WERI-Rb-1 (cell line): ENCODE data around the gene RAD51B.
"Not testable (repeated sequence)": the region's sequence is repeated elsewhere in the genome, so short reads cannot be mapped to it uniquely, and the experiment has no call there.

Experiments used
- DNase-seq: peaks from one replicate; pipeline ENCODE4 v3.0.0-alpha.2; 2020
- H3K27ac ChIP-seq: fragments of 250-450 bp; sonication (Bioruptor Pico); 2 replicates; pipeline ENCODE4 v1.5.1; 2020; ENCODE audit warnings: mild to moderate bottlenecking, moderate library complexity
- H3K27me3 ChIP-seq: fragments of 250-450 bp; sonication (Bioruptor Pico); 2 replicates; pipeline ENCODE4 v1.5.1; 2021; ENCODE audit warnings: mild to moderate bottlenecking, low read depth, moderate library complexity; ENCODE audit not compliant: insufficient read depth, severe bottlenecking
- H3K36me3 ChIP-seq: fragments of 250-450 bp; sonication (Bioruptor Pico); 2 replicates; pipeline ENCODE4 v1.5.1; 2020; ENCODE audit warnings: mild to moderate bottlenecking, moderate library complexity
- H3K4me3 ChIP-seq: 2 replicates; pipeline ENCODE4 v1.5.1; 2011; ENCODE audit warnings: low read depth, mild to moderate bottlenecking, control low read depth, low read length
- H3K9me3 ChIP-seq: fragments of 250-450 bp; sonication (Bioruptor Pico); 2 replicates; pipeline ENCODE4 v1.5.1; 2021; ENCODE audit warnings: mild to moderate bottlenecking, moderate library complexity; ENCODE audit not compliant: severe bottlenecking
- TF ChIP-seq, protein P1 (sequence below): IDR thresholded peaks from 2 replicates; pipeline ENCODE4 v1.5.1; 2011; ENCODE audit warnings: low read depth, mild to moderate bottlenecking, control low read depth, inconsistent platforms, low read length

RAD51B gene

GRCh38 chr14:67984274-67984673 is 164.7 kb downstream of the RAD51B start:
- H3K27me3 ChIP-seq = no peaks in the 10 kb centered on the region
- no peaks in the 10 kb centered on the region for H3K36me3 ChIP-seq
- no peaks in the 10 kb centered on the region for H3K9me3 ChIP-seq
- TF ChIP-seq, protein P1, sequence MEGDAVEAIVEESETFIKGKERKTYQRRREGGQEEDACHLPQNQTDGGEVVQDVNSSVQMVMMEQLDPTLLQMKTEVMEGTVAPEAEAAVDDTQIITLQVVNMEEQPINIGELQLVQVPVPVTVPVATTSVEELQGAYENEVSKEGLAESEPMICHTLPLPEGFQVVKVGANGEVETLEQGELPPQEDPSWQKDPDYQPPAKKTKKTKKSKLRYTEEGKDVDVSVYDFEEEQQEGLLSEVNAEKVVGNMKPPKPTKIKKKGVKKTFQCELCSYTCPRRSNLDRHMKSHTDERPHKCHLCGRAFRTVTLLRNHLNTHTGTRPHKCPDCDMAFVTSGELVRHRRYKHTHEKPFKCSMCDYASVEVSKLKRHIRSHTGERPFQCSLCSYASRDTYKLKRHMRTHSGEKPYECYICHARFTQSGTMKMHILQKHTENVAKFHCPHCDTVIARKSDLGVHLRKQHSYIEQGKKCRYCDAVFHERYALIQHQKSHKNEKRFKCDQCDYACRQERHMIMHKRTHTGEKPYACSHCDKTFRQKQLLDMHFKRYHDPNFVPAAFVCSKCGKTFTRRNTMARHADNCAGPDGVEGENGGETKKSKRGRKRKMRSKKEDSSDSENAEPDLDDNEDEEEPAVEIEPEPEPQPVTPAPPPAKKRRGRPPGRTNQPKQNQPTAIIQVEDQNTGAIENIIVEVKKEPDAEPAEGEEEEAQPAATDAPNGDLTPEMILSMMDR = no peak
- H3K4me3 ChIP-seq = no peak overlapping the region
- no peak for DNase-seq
- no peak overlapping the region for H3K27ac ChIP-seq

DNA sequence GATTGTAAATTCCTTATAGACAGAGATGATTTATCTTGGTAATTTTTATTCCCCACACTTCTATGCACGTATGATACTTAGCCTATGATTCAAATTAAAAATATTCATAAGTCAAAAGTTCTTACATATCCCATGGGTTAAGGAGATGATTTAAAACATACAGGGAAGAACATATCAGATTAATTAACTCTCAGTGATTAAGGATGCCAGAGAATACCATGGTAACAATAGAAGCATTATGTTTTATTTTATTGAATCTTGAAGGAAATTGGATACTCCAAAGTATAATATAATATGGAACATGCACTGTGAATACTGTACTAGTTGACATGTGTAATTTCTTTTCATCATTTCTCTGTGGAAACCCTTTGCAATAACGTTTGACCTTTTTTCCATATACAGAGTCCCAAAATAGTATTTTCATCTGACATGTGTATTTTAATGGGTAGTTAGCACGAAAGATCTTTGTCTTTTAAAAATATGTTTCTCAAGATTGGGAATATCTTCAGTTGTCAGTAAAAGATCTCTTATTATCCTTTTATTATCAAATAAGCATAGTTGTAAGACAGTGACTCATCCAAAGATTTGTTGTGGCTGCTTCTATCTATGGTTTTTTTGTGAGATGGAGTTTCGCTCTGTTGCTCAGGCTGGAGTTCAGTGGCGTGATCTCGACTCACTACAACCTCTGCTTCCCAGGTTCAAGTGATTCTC is 166.7 kb downstream of the RAD51B start:
- Histone ChIP-seq H3K27ac (no peak overlapping the region), H3K36me3 (no peaks in the 10 kb centered on the region), H3K4me3 (no peak overlapping the region), H3K27me3 (no peaks in the 10 kb centered on the region), H3K9me3 (no peaks in the 10 kb centered on the region)
- DNase-seq = no peak
- TF ChIP-seq, protein P1 = no peak

DNA sequence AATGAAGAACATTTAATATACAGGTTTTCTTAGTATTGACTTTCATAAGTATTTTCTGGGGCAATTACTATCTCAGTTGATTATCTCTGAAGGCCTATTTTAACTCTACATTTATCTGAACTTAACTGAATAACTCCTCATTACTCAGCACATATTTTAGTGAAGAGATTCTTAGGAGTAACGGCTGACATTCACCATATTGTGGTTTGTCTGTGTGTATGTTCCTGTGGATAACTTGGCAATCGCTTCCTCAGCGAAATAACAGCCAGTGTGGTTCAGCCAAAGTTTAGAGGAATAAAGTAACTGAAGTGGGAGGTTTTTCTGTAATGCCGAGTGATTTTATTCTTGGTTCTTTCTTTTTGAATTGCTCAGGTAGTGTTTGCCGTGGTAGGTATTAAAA is 168.0 kb downstream of the RAD51B start:
- TF ChIP-seq, protein P1 = no peak
- Histone ChIP-seq H3K27me3 (no peaks in the 10 kb centered on the region), H3K27ac (no peak overlapping the region), H3K36me3 (no peaks in the 10 kb centered on the region), H3K4me3 (no peak overlapping the region), H3K9me3 (no peaks in the 10 kb centered on the region)
- no peak for DNase-seq

DNA sequence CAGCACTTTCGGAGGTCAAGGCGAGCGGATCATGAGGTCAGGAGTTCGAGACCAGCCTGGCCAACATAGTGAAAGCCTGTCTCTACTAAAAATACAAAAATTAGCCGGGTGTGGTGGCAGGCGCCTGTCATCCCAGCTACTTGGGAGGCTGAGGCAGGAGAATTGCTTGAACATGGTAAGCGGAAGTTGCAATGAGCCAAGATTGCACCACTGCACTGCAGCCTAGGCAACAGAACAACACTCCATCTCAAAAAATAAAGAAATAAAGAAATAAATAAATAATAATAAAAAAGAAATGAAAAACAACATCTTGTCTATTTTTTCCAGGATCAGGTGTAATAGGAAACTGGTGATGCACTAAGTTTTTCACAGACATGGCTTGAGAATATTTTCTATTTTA is 168.6 kb downstream of the RAD51B start:
- H3K27ac ChIP-seq, DNase-seq, H3K4me3 ChIP-seq, H3K36me3 ChIP-seq, H3K9me3 ChIP-seq, H3K27me3 ChIP-seq: not testable (repeated sequence)

DNA sequence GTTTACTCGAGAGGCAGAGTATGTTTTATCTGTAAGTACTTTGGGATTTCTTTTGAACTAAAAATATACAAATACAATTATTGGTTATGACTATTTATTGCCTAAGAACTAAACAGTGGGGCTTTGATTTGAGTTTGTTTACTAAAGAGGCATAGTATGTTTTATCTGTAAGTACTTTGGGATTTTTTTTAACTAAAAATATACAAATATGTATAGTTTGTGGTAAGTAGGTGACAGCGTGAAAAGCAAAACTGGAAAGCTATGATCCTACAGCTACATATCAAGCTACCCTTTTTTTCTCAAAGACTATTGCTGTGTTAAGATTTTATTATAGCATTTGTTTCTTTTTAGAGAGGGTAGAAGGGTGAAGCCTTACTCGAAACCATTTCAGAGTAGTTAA is 171.0 kb downstream of the RAD51B start:
- Histone ChIP-seq H3K27ac (no peak overlapping the region), H3K4me3 (no peak overlapping the region), H3K36me3 (no peaks in the 10 kb centered on the region), H3K9me3 (no peaks in the 10 kb centered on the region), H3K27me3 (no peaks in the 10 kb centered on the region)
- no peak for DNase-seq
- TF ChIP-seq, protein P1 = no peak

DNA sequence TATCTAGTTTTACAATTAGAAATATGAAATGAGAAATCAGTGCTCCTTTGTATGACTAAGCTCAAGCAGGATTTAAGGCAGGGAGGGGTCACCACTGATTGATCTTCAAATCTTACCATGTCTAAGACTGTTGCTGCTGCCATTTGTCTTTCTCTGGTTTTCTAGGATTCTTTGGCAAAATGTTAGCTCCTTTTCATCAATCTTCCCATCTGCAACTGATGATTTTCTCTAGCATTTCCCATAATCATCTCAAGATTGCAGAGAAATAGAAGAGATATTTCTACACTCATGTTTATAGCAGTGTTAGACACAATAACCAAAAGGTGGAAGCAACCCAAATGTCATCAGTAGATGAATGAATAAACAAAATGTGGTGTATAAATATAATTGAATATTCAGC is 175.0 kb downstream of the RAD51B start:
- Histone ChIP-seq H3K27me3 (no peaks in the 10 kb centered on the region), H3K27ac (no peak overlapping the region), H3K36me3 (no peaks in the 10 kb centered on the region), H3K9me3 (no peaks in the 10 kb centered on the region), H3K4me3 (no peak overlapping the region)
- DNase-seq = no peak
- TF ChIP-seq, protein P1 = no peak
